Measurements from ENCODE around the gene TMEM81.

TMEM81 gene

GRCh38 chr1:205058853-205059252, 25.4 kb downstream of the TMEM81 start:
- DNase-seq, result no peak

GRCh38 chr1:205057808-205058575, 26.3 kb downstream of the TMEM81 start:
- no peak for DNase-seq

- no peak for DNase-seq
These were observed 27.2 kb downstream of the TMEM81 start for GRCh38 chr1:205056956-205057568.

GRCh38 chr1:205056188-205056611, 28.1 kb downstream of the TMEM81 start:
- DNase-seq, result peak; percentile 89

- DNase-seq, result no peak
These were observed 30.2 kb downstream of the TMEM81 start for GRCh38 chr1:205054013-205054412.

- DNase-seq, result no peak
These were observed 31.0 kb downstream of the TMEM81 start for GRCh38 chr1:205053296-205053695.

GRCh38 chr1:205052690-205053089, 31.6 kb downstream of the TMEM81 start:
- DNase-seq, result peak; percentile 63

GRCh38 chr1:205049479-205049878, 34.8 kb downstream of the TMEM81 start:
- no peak for DNase-seq

- peak; percentile 27 for DNase-seq
These were observed 35.9 kb downstream of the TMEM81 start for GRCh38 chr1:205048382-205048781.

GRCh38 chr1:205047764-205048231, 36.5 kb downstream of the TMEM81 start:
- no peak for DNase-seq

- DNase-seq, result peak; percentile 54
These were observed 37.4 kb downstream of the TMEM81 start for GRCh38 chr1:205046870-205047269.

- DNase-seq, result no peak
These were observed 39.1 kb downstream of the TMEM81 start for GRCh38 chr1:205045146-205045545.

- peak; percentile 24 for DNase-seq
These were observed 39.5 kb downstream of the TMEM81 start for GRCh38 chr1:205044741-205045140.

GRCh38 chr1:205043866-205044265, 40.4 kb downstream of the TMEM81 start:
- peak; percentile 20 for DNase-seq

- DNase-seq, result peak; percentile 75
These were observed 41.1 kb downstream of the TMEM81 start, which contains the start of gene CNTN2 for GRCh38 chr1:205042911-205043806. Gene CNTN2 (plus strand): TSS chr1:205043212. CDS start chr1:205053186, 9,974 bp downstream.

- DNase-seq, result peak; percentile 64
These were observed 42.0 kb downstream of the TMEM81 start for GRCh38 chr1:205041998-205042910.

GRCh38 chr1:205041001-205041715, 43.1 kb downstream of the TMEM81 start:
- no peak for DNase-seq

GRCh38 chr1:205038132-205038786, 46.0 kb downstream of the TMEM81 start:
- DNase-seq, result no peak

GRCh38 chr1:205037539-205037938, 46.7 kb downstream of the TMEM81 start:
- DNase-seq, result no peak
